HG03025 (cell line): ENCODE measurements around the gene LCE2B.

Experiments used
- ATAC-seq: cut with Tn5 transposase; IDR thresholded peaks from one replicate; pipeline ENCODE4 v1.9.1; 2021; ENCODE audit warnings: mild to moderate bottlenecking, moderate library complexity; ENCODE audit not compliant: unreplicated experiment, low FRiP score

LCE2B gene

DNA sequence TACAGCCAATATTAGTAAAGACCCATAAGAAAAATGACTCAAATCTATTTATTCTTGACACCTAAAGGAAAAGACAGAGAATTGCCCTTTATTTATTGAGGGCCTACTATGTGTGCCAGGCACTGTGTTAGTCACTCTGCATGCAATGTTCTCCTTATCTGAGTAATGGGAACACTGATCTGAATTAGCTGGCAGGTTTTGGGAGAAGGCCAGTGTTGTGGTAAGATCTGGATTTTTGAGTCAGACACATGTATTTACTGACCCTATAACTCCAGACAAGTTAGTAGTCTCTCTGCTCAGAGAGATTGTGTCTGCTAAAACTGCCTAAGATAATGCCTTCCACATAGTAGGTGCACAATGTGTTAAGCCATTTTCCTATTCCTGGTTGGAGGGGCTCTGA lies 39.3 kb downstream of the LCE2B start:
- no peak for ATAC-seq

DNA sequence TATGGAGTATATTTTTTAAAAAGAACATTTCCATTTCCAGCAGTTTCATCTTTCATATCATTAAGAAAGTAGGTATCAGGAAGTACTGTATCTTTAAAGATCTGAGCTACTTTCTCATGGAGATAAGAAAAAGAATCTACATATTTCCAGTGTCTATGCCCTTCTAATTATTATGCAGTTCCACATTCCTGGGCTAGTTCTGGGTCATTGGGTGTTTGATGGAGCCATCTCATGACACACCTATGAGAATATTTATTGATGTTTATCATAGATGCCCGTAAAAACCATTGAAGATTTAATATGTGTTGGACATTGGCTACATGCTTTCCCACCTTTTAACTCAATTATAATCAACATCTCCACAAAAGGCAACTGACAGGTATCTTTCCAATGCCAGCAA lies 43.1 kb downstream of the LCE2B start:
- no peak for ATAC-seq

DNA sequence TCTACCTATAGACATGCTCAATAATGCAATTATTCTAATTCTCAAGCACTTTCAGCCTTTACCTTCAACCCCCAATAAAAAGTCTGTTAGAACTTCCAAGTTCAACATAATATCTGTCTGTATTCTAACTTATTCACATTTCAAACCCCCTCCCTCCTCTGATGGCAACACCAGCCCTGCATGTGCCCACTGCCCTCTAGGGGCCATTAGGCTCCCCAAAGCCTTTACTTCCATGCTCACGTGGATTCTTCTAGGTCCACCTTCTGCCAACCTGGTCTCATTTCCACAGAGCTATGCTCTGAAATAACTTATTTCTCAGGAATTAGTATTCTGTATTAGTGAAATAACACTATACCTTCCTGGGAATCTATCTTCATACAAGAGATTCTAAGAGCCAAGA lies 49.7 kb downstream of the LCE2B start:
- no peak for ATAC-seq
